Endothelial cell of umbilical vein (primary cell): ENCODE results near the gene CYSLTR2.

Source experiments
- EZH2 ChIP-seq: IDR thresholded peaks from 2 replicates; pipeline ENCODE4 v1.6.1; 2012; ENCODE audit warnings: borderline replicate concordance, low read depth, mild to moderate bottlenecking, moderate library complexity, low read length, inconsistent platforms; ENCODE audit not compliant: severe bottlenecking
- JUN ChIP-seq: IDR thresholded peaks from 2 replicates; pipeline ENCODE4 v1.6.1; 2011; ENCODE audit warnings: borderline replicate concordance, low read depth; ENCODE audit not compliant: insufficient read length, insufficient read depth
- MYC ChIP-seq: IDR thresholded peaks from one replicate; pipeline ENCODE4 v1.6.1; 2011; ENCODE audit warnings: mild to moderate bottlenecking, low read depth, low read length
- POLR2A ChIP-seq: IDR thresholded peaks from 2 replicates; pipeline ENCODE4 v1.6.1; 2012; ENCODE audit warnings: low read depth, mild to moderate bottlenecking, control low read depth, low read length
- POLR2AphosphoS5 ChIP-seq: IDR thresholded peaks from 2 replicates; pipeline ENCODE4 v1.6.1; 2012; ENCODE audit warnings: low read depth, mild to moderate bottlenecking, control low read depth, low read length, moderate library complexity; ENCODE audit not compliant: insufficient read depth
- TF ChIP-seq, protein P1 (sequence below): IDR thresholded peaks from 2 replicates; pipeline ENCODE4 v1.6.1; 2011; ENCODE audit not compliant: insufficient read depth, insufficient read length
- TF ChIP-seq, protein P2 (sequence below), 2 donors: IDR thresholded peaks; 1 replicate in 1 of 2; 2 replicates in 1 of 2; pipeline ENCODE4 v1.5.1; 2011; ENCODE audit warnings: low read length in 2 of 2, mild to moderate bottlenecking in 2 of 2, moderate library complexity in 2 of 2, control low read depth in 1 of 2, inconsistent platforms in 1 of 2, low read depth in 1 of 2; ENCODE audit not compliant: insufficient read depth in 1 of 2; ENCODE audit errors: extremely low read depth in 1 of 2

- TF ChIP-seq, protein P1, sequence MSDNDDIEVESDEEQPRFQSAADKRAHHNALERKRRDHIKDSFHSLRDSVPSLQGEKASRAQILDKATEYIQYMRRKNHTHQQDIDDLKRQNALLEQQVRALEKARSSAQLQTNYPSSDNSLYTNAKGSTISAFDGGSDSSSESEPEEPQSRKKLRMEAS: no peak
- TF ChIP-seq POLR2AphosphoS5 (no peak), JUN (no peak), EZH2 (no peak), POLR2A (no peak), MYC (no peak)
- TF ChIP-seq, protein P2, sequence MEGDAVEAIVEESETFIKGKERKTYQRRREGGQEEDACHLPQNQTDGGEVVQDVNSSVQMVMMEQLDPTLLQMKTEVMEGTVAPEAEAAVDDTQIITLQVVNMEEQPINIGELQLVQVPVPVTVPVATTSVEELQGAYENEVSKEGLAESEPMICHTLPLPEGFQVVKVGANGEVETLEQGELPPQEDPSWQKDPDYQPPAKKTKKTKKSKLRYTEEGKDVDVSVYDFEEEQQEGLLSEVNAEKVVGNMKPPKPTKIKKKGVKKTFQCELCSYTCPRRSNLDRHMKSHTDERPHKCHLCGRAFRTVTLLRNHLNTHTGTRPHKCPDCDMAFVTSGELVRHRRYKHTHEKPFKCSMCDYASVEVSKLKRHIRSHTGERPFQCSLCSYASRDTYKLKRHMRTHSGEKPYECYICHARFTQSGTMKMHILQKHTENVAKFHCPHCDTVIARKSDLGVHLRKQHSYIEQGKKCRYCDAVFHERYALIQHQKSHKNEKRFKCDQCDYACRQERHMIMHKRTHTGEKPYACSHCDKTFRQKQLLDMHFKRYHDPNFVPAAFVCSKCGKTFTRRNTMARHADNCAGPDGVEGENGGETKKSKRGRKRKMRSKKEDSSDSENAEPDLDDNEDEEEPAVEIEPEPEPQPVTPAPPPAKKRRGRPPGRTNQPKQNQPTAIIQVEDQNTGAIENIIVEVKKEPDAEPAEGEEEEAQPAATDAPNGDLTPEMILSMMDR (IDR thresholded peaks at IDR 0.05; ENCODE audit: extremely low read depth in 1 of 2, insufficient read depth in 1 of 2, low read depth in 1 of 2, low read length in 2 of 2): no peak
Measured at GRCh38 chr13:48645845-48646244, 7.9 kb upstream of the CYSLTR2 start.
